Measurements from ENCODE around the gene RCN2. TPM values are rescaled to one million over a fixed set of nuclear protein-coding genes. Genes with fewer than 3 reads are reported as not detected.

The RCN2 gene
- total and polyA plus RNA-seq, 2 experiments from 2014 or later, result 144 to 153 TPM

DNA sequence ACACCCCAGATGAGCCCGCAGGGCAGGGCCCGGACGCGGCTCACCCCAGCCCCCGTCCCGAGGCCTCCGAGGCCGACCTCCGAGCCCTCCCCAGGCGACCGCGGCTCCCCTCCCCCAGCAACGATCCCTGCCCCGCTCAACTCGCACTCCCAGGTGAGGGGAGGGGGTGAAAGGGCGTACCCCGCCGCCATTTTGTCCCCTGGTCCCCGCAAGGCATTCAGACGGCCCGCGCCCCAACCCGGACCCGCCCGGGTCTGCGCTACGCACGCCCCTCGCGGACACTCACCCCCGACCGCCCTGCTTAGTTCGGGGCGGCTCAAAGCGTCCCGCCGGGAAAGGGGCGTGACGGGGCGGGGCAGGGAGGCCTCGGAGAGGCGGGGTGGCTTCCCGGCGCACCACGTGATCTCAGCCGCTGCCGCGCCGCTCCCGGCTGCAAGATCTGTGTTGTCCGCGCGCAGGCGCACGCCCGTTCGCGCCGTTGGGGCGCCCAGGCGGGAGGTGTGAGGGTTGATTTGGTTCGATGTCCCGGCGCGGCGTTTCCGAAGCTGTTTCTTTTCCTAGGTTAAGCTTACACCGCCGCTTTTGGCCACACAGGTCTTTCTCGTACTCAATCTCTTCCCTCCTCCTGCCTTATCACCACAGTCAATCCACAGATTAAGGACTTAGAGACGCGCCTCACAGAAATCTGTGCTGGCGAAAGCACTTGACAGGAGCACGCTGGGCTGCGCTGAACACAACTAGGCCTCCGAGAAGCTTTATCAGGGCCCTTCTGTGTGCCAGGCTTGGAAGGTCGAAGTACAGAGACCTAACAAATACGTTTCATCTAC lies 26.3 kb upstream of the RCN2 start, which contains the start of gene SCAPER:
Gene SCAPER (minus strand): TSS at position 328 of the 827 bp plus-strand sequence. CDS start 21,523 bp downstream, outside the sequence.
- WGBS (ENCODE audit: low lambda C conversion rate, missing lambda C conversion rate), result 2% methylated on average over 48 of the region's 78 CpGs
- peak within 1 kb of the TSS; percentile 79 for H2AFZ ChIP-seq
- H3K9me2 ChIP-seq (replicated peaks; ENCODE audit: insufficient read depth), result no peaks in the 10 kb centered on the region
- no peaks in the 10 kb centered on the region for H3K27me3 ChIP-seq
- peak within 1 kb of the TSS; percentile 78 for H3K4me3 ChIP-seq
- no peaks in the 10 kb centered on the region for H3K9me3 ChIP-seq (ENCODE audit: low read depth)
- no peaks in the 10 kb centered on the region for H3K36me3 ChIP-seq (replicated peaks; ENCODE audit: insufficient read depth, low read depth)
- DNase-seq (ENCODE audit: low spot score), result peak; percentile 96
- H3K4me1 ChIP-seq (ENCODE audit: insufficient read depth), result peaks cover 26% of the 10 kb centered on the region
- no peaks in the 10 kb centered on the region for H4K20me1 ChIP-seq (ENCODE audit: insufficient read depth, poor library complexity, severe bottlenecking)
- H3K79me2 ChIP-seq, result peaks cover 36% of the 10 kb centered on the region
- TF ChIP-seq EZH2 (IDR thresholded peaks at IDR 0.05; ENCODE audit: borderline replicate concordance), result no peak
- TF ChIP-seq EZH2phosphoT487 (IDR thresholded peaks at IDR 0.05; ENCODE audit: low read depth, severe bottlenecking, unreplicated experiment), result no peak
- TF ChIP-seq, protein P1, sequence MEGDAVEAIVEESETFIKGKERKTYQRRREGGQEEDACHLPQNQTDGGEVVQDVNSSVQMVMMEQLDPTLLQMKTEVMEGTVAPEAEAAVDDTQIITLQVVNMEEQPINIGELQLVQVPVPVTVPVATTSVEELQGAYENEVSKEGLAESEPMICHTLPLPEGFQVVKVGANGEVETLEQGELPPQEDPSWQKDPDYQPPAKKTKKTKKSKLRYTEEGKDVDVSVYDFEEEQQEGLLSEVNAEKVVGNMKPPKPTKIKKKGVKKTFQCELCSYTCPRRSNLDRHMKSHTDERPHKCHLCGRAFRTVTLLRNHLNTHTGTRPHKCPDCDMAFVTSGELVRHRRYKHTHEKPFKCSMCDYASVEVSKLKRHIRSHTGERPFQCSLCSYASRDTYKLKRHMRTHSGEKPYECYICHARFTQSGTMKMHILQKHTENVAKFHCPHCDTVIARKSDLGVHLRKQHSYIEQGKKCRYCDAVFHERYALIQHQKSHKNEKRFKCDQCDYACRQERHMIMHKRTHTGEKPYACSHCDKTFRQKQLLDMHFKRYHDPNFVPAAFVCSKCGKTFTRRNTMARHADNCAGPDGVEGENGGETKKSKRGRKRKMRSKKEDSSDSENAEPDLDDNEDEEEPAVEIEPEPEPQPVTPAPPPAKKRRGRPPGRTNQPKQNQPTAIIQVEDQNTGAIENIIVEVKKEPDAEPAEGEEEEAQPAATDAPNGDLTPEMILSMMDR (IDR thresholded peaks at IDR 0.05; ENCODE audit: poor library complexity), result no peak
- H3K27ac ChIP-seq, result peak within 1 kb of the TSS; percentile 96
- peak within 1 kb of the TSS; percentile 93 for H3K4me2 ChIP-seq

DNA sequence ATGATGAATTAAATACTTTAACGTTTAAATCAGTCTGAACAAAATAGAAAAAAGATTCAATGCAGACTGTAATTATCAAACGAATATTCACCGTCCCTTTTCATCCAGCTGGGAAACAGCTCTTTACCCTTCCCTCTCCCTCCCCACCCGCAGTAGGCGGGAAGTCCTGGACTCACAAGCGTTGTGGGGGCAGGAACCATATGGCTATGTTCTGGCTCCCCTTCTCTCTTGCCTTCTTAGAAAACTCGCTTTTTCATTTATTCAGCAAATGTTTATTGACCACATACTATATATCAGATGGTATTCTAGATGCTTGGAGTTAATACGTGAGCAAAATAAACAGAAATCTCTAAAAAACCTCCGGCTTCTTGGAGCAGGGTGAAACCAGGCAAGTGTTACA lies 25.7 kb upstream of the RCN2 start:
- 33% methylated on average over 9 of the region's 9 CpGs for WGBS (ENCODE audit: low lambda C conversion rate, missing lambda C conversion rate)
- Histone ChIP-seq H3K79me2 (peaks cover 32% of the 10 kb centered on the region), H3K4me3 (peak overlapping the region; percentile 18), H3K27ac (peak overlapping the region; percentile 96), H2AFZ (peak overlapping the region; percentile 79), H3K9me3 (ENCODE audit: low read depth) (no peaks in the 10 kb centered on the region), H3K27me3 (no peaks in the 10 kb centered on the region), H3K36me3 (replicated peaks; ENCODE audit: insufficient read depth, low read depth) (no peaks in the 10 kb centered on the region), H4K20me1 (ENCODE audit: insufficient read depth, poor library complexity, severe bottlenecking) (no peaks in the 10 kb centered on the region), H3K4me1 (ENCODE audit: insufficient read depth) (peaks cover 26% of the 10 kb centered on the region), H3K4me2 (peak overlapping the region; percentile 93), H3K9me2 (replicated peaks; ENCODE audit: insufficient read depth) (no peaks in the 10 kb centered on the region)
- TF ChIP-seq EZH2 (IDR thresholded peaks at IDR 0.05; ENCODE audit: borderline replicate concordance), result no peak
- no peak for TF ChIP-seq EZH2phosphoT487 (IDR thresholded peaks at IDR 0.05; ENCODE audit: low read depth, severe bottlenecking, unreplicated experiment)
- TF ChIP-seq, protein P1 (IDR thresholded peaks at IDR 0.05; ENCODE audit: poor library complexity), result no peak
- peak; percentile 18 for DNase-seq (ENCODE audit: low spot score)

DNA sequence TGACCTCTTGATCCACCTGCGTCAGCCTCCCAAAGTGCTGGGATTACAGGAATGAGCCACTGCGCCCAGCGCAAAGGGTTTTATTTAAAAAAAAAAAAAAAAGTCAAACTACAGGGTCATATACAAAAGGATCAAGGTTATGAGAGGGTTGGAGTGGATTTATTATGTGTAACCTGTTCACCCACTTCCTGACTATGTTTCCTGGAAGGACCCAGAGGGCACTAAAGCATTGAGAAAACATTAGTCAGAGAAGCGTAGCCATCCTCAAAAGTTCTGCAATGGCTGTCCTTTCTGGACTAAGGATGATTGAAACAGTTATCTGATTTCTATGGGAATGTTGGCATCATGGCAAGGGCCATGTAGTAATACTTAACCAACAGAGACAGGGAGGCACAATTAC lies 19.1 kb upstream of the RCN2 start:
- no peaks in the 10 kb centered on the region for H3K4me1 ChIP-seq (ENCODE audit: insufficient read depth)
- no peaks in the 10 kb centered on the region for H3K36me3 ChIP-seq (replicated peaks; ENCODE audit: insufficient read depth, low read depth)
- H2AFZ ChIP-seq, result no peak overlapping the region
- no peak for TF ChIP-seq EZH2 (IDR thresholded peaks at IDR 0.05; ENCODE audit: borderline replicate concordance)
- TF ChIP-seq, protein P1 (IDR thresholded peaks at IDR 0.05; ENCODE audit: poor library complexity), result no peak
- H3K4me2 ChIP-seq, result no peak overlapping the region
- no peak overlapping the region for H3K4me3 ChIP-seq
- H3K79me2 ChIP-seq, result no peaks in the 10 kb centered on the region
- no peaks in the 10 kb centered on the region for H3K9me2 ChIP-seq (replicated peaks; ENCODE audit: insufficient read depth)
- no peaks in the 10 kb centered on the region for H3K9me3 ChIP-seq (ENCODE audit: low read depth)
- no peak for DNase-seq (ENCODE audit: low spot score)
- no peak overlapping the region for H3K27ac ChIP-seq
- no peaks in the 10 kb centered on the region for H4K20me1 ChIP-seq (ENCODE audit: insufficient read depth, poor library complexity, severe bottlenecking)
- WGBS (ENCODE audit: low lambda C conversion rate, missing lambda C conversion rate), result 89% methylated on average over 4 of the region's 4 CpGs
- H3K27me3 ChIP-seq, result no peaks in the 10 kb centered on the region
